Erythroblast (primary cell): Measurements from ENCODE around the gene NAP1L4.

Experiments used
- DNase-seq, 2 experiments: peaks; one replicate each; lab custom pipeline; 2025; lab: John Stamatoyannopoulos, UW
- GATA1 ChIP-seq: IDR thresholded peaks from 2 replicates; pipeline ENCODE4 v1.6.1; 2011; ENCODE audit warnings: low read depth, mild to moderate bottlenecking, control low read depth, low read length, moderate library complexity
- POLR2A ChIP-seq: IDR thresholded peaks from 2 replicates; pipeline ENCODE4 v1.6.1; 2011; ENCODE audit warnings: mild to moderate bottlenecking, low read length

NAP1L4 gene

DNA sequence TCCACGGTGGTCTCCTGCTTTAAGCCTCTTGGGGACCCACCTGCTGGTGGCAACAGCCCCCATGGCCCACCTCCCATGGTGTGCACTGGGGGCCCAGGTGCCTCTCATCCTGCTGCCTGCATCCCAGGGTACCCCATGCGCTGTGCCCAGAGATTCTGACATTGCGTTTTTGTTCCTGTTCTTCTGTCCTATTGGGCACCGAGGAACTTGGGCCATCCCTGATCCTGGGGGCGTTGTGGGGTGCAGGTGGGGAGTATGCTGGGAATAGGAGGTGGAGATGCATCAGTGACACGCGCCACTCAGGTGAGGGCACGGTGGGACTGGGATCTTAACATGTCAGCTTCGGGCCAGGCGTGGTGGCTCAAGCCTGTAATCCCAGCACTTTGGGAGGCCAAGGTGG, 12.4 kb upstream of the NAP1L4 start:
- TF ChIP-seq POLR2A (no peak), GATA1 (no peak)
- DNase-seq = no peak

DNA sequence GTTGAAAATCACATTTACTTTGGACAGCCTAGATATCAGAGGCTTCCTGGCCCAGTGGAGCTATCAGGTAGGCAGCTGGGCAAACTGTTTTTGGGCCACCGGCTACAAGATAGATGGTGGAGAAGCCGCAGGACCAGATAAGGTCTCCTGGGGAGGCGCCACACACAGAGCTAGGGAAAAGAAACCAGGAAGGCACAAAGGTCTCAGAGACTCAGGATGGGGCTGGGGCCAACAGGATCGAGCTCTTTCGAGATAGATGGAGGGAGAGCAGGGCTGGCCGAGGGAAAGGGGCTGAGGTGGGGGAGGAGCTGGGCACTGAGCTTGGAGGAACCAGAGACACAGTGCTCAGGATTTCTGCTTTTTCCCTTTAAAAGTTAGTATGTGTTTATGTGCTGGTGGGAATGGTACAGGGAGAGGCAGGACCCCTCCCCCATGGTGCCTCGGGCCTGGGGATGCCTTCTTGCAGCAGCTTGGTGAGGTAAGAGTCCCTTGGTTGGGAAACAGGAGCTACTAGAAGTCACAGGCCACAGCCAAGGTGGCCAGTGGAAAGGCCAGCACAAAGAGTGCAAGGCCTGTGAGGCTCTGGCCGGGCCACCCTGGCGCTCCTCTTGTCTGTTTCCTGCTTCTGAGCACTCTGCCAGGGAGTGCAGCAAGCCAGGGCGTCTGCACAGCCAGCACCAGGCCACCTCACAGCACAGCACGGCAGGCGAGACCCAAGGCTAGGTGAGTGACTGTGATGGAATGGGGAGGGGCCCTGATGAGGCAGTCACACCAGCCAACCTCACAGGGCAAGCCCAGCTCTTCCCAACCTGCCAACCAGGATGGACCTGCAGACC, 11.5 kb upstream of the NAP1L4 start:
- TF ChIP-seq POLR2A (no peak), GATA1 (no peak)
- DNase-seq = no peak

DNA sequence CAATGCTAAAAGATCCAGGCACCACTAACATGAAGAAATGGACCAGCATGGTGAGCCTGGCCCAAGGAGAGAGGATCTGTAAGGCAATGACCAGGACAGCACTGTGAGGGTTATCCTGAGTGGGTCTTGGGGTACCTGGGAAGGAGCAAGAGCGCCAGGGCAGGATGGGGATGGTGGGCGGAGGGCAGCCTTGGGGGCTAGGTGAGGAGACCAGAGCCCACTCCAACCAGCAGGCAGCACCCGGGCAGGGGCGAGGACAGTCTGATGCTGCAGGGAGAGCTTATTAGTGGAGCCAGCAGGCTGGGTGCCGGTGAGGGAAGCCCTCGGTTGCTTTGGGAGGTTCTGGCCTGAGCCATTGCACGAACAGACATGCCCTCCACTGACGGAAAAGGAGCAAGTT, 10.7 kb upstream of the NAP1L4 start:
- DNase-seq = no peak
- no peak for TF ChIP-seq GATA1
- no peak for TF ChIP-seq POLR2A

DNA sequence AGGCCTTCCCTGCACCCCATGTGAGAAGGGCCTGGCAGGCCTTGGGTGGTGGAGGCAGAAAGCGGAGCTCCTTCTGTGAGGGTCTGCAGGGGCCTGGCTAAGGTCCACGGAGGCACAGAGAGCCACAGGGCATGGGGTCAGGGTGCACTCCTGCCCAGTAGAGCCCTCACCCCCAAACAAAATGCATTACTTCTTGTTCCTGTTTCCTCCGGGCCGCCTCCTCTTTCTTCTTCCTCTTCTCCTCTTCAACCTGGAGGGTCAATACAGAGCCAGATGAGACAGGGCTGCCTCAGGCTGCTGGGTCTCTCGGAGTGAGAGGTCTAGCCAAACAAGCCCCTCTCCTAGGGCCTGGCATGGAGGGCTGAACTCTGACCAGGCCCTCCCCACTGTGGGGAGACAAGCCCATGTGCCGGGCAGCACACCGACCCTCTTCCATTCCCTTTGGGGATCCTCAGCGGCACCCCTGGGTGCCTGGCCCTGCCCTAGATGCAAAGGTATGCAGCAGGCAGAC, 10.3 kb upstream of the NAP1L4 start:
- TF ChIP-seq POLR2A = no peak
- no peak for TF ChIP-seq GATA1
- no peak for DNase-seq

DNA sequence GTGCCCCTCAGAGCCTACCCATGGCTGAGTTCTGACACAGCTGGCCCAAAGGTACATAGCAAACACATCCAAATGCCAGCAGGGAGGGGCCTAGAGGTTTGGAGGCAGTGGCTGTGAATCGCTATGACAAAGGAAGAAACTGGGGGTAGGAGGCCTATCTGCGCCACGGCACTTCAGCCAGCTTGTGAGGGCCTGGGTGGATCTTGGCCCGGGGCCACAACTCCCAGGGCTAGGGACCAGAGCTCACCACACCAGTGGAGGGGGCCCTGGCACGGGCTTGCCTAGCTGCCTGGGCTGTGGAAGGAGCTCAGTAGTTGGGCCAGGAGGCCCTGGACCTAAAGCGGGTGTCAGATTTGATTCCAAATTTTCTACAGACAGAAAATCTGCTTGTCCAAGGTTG, 9.4 kb upstream of the NAP1L4 start:
- TF ChIP-seq GATA1 = no peak
- no peak for TF ChIP-seq POLR2A
- DNase-seq = peak; percentile 21 to 40

DNA sequence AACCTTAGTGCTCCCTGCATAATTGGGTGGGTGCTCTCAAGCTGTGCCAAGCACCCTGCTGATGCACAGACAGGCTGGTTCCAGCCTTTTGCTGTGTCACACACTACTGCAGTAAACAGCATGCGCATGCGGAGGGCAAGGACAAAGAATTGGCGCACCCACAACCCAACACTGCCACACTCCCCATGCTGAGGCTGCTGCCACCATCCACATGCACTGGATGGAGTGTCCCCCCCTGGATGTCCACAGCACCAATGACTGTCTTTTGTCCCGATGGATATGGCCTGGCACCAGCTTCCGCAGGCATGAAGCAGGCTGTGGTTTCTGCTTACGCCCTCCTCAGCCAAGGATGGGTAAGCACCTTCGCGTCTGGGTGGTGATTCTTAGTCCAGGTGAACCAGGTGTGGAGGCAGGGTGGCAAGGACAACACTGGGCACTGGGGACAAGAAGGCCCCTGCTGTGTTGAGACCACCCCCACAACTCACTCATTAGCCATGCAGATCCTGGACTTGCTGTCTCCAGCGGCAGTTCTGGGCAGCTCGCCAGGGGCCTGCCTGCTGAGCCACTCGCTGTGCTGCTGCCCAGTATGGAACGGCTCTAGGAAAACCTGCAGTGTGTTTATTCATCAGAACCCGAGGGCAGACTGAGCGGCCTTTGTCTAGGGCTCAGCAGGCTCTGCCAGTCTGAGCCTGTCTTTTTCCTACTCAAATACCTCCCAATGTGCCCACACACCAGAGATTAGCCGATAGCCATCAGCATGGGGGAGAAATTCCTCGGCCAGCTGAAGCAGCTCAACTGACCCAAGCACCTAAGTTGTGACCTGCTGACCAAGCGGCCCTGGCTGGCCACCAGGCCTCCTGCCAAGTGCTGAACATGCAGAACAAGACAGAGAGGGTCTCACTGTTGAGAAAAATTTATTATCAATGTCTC, 8.2 kb upstream of the NAP1L4 start:
- TF ChIP-seq GATA1 (no peak), POLR2A (no peak)
- no peak for DNase-seq

DNA sequence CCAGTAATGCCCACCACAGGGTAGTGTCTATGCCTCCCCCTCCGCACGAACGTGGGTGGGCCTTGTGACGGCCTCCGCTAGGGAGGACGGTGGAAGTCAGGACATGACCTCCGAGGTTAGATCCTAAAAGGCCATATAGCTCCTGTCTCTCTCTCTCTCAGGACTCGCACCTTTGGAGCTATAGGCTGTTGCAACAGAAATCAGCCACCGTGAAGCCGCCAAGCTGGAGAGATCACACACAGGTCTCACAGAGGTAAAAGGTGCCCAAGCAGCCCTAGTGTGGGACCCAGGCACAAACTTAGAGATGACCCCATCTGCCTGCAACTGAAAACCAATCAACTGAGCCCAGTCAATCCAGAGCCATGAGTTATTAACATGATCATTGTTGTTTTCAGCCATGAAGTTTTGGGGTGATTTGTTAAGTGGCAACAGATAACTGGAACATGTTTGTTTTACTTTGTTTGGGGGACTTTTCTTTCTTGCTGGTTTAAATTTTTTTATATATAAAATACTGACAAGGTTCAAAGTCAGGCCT, 7.4 kb upstream of the NAP1L4 start:
- no peak for DNase-seq
- TF ChIP-seq POLR2A = no peak
- no peak for TF ChIP-seq GATA1

DNA sequence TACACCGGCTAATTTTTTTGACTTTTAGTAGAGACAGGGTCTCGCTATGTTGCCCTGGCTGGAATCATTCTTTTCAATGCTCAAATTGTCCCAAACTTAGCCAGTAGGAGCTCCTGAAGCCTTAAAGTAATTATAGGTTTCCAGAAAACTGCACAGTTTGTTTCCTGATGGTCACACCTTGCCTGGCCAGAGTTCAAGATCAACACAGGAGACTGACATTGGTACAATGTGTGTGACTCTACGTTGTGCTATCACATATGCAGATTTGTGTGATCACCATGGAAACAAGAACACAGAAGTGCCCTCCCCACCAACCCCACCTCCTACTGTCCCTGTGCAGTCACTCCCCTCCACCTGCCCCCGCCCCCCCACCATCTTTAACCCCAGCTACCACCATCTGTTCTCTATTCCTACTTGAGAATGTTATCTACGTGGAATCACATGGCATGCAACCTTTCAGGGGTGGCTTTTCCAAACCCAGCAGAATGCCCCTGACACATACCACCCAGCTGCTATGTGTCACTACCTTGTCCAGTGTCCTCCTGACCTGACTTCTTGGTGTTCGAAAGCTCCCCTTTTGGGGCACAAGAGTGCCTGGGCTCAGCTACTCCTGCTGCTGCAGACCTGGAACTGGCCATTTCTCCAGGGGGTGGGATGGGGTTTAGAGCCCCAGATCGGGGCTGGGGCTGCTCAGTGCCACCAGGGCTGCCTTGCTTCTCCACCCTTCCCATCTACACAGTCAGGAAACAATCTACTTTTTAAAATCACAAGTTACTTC, 6.1 kb upstream of the NAP1L4 start:
- peak in 1 of 2 experiments; percentile 25 for DNase-seq
- TF ChIP-seq POLR2A = no peak
- no peak for TF ChIP-seq GATA1

DNA sequence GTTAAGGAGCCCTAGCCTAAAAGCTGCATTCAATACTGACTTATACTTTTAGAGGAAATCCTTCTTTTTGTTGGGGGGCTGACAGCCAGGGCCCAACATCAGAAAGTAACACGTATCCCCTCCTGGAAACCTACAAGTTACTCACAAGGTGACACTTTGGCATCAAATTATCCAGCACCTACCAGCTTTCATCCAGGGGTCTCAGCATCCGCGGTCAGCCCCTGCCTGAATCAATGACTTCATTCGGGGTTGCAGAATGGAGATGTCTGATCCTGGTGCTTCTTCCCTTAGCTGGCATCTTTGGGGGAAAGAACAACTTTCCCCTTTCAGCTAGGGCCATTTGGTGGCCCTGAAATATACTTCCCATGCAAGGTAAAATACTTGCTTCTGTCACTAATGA, 5.3 kb upstream of the NAP1L4 start:
- DNase-seq = no peak
- no peak for TF ChIP-seq POLR2A
- no peak for TF ChIP-seq GATA1

DNA sequence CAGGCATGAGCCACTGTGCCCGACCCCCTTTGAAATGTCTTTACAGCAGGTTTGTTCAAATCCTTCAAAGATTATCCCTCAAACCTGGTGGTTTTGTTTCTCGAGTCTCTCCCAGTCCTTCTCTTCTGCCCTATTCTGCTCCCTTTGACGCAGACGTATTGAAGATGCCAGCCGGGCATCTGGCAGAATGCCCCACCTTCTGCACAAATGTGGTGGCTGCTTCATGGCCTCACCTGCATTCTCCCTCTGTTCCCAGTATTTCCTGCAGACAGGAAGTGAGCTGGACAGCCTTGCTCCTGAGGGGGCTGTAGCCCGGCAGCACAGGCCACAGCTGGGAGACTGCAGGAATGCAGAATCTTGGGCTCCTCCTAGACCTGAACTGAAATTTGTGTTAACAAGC, 4.8 kb upstream of the NAP1L4 start:
- no peak for DNase-seq
- no peak for TF ChIP-seq GATA1
- no peak for TF ChIP-seq POLR2A

DNA sequence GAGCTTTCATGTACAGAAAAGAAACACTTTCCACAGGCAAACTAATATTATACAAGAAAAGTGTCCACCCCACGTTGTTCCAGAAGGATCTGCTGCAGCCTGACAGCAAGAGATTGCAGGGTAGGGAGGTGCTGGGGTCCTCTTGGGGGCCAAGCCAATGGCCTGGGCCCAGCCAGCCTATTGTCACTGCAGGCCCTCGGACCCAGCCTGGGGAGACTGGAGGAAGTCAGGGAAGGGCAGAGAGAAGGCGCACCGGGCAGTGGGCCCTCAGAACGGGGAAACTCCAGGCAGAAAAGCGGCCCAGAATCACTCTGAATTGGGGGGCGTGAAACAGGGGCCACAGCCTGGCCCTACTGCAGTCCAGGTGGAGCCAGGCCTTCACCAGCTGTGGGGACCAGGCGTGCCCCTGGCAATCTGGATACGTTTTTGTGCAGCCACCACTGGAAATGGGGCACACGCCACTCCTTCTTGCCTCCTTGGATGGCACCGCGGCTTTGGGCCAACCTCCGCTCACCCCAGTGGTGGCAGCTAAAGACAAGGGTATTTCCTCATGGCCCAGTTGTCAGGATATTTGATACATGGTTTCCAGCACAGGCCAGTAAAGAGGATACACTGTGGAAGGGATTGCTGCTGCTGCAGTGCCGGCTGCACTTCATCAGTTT, 3.9 kb upstream of the NAP1L4 start:
- TF ChIP-seq POLR2A = no peak
- no peak for TF ChIP-seq GATA1
- DNase-seq = no peak

DNA sequence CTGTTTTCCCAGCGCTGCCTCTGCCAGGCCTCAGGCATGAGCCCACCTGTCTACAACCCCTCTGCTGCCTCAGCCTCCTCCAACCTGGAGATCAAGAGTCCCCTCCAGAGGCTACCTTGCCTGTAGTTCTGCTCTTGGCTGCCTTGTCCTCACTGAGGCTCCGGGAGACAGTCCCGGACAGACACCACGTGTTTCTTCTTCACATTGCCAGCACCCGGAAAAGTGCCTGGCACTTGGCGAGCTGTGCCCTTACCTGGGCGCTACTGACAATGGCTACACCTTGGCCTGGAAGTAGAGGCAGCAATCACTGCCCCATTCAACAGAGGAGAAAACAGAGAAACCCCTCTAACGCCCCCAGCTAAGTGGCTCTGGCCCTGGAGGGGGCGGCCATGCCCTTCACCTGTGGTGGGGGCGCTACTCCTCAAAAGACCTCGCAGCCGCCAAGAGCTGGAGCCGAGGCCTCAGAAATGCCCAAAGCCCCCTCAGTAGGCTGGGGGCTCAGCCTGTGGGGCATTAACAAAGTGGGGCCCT, 3.0 kb upstream of the NAP1L4 start:
- no peak for TF ChIP-seq POLR2A
- TF ChIP-seq GATA1 = no peak
- DNase-seq = no peak

DNA sequence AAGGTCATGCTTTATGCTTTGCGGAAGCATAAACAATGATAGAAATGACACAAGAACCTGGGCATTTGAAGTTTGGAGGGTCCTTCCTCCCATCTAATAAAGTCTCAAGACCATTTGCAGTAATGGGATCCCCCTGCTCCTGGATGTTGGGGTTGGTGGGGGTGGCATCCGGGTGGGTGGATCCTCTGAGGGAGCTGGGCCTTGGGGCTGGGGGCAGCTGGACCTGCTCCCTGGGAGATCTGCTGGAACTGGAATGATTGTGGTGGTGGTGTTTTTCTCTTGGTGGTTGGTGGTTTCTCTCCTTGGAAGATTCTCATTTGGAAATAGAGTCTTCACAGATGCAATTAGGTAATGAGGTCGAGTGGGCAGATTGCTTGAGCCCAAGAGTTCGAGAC, 2.2 kb upstream of the NAP1L4 start:
- no peak for DNase-seq

More for the DNA sequence above, 2.2 kb upstream of the NAP1L4 start:
- no peak for TF ChIP-seq GATA1
- no peak for TF ChIP-seq POLR2A
